HG03175 (cell line): Measurements from ENCODE around the gene OSBPL7.

Source experiments
- ATAC-seq: cut with Tn5 transposase; IDR thresholded peaks from one replicate; pipeline ENCODE4 v1.9.1; 2021; ENCODE audit warnings: mild to moderate bottlenecking, moderate library complexity; ENCODE audit not compliant: unreplicated experiment

OSBPL7 gene

GRCh38 chr17:47808036-47808829 lies 13.4 kb downstream of the OSBPL7 start:
- no peak for ATAC-seq

GRCh38 chr17:47807421-47807820 lies 14.2 kb downstream of the OSBPL7 start:
- no peak for ATAC-seq

DNA sequence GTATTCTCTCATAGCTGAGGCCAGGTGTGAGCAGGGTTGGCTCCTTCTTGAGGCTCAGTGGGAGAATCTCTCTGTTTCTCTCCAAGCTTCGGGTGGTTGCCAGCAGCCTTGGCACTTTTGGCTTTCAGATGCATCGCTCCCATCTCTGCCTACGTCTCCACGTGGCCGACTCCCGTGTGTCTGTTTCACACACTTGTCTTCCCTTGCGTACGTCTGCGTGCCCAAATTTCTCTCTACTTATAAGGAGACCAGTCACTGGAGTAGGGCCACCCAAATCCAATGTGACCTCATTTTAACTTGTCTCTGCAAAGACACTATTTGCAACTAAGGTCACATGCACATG lies 14.7 kb downstream of the OSBPL7 start:
- no peak for ATAC-seq

DNA sequence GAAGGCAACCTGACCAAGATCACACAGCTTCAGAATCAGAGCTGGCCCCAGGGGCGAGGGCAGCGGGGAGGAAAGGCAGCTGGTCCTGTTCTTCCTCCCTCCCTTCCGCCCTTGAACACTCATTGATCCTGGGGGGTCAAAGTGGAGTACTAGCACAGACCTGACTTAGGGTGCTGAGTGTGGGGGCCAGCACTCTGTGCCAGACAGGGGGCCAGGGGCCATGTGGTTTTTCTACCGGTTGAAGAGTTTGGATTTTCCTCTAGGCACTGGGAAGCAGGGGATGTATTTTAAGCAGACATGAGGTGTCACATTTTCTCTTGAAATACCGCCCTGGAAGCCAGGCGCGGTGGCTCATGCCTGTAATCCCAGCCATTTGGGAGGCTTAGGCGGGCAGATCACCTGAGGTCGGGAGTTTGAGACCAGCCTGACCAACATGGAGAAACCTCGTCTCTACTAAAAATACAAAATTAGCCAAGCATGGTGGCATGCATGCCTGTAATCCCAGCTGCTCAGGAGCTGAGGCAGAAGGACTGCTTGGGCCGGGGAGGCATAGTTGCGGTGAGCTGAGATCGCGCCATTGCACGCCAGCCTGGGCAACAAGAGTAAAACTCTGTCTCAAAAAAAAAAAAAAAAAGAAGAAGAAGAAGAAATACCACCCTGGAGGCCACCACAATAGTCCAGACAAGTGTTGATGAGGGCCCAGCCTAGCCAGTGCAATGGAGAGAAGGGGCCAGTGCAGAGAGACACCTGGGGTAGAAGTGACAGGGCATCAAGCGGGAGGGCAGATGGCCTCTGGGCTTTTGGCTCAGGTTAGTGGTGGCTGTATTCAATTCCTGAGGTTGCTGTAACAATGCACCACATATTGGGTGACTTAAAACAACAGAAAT lies 15.3 kb downstream of the OSBPL7 start:
- ATAC-seq = no peak

GRCh38 chr17:47804461-47804860 lies 17.1 kb downstream of the OSBPL7 start:
- no peak for ATAC-seq

GRCh38 chr17:47803751-47804150 lies 17.8 kb downstream of the OSBPL7 start:
- no peak for ATAC-seq

- ATAC-seq = no peak
Measured at GRCh38 chr17:47803201-47803600, 18.4 kb downstream of the OSBPL7 start.

- no peak for ATAC-seq
Measured at GRCh38 chr17:47802341-47803022, 19.1 kb downstream of the OSBPL7 start.

- no peak for ATAC-seq
Measured at GRCh38 chr17:47801906-47802305, 19.7 kb downstream of the OSBPL7 start.

GRCh38 chr17:47801176-47801765 lies 20.3 kb downstream of the OSBPL7 start:
- ATAC-seq = no peak

GRCh38 chr17:47800686-47801085 lies 20.9 kb downstream of the OSBPL7 start:
- no peak for ATAC-seq

- ATAC-seq = no peak
Measured at GRCh38 chr17:47797797-47798196, 23.8 kb downstream of the OSBPL7 start.

DNA sequence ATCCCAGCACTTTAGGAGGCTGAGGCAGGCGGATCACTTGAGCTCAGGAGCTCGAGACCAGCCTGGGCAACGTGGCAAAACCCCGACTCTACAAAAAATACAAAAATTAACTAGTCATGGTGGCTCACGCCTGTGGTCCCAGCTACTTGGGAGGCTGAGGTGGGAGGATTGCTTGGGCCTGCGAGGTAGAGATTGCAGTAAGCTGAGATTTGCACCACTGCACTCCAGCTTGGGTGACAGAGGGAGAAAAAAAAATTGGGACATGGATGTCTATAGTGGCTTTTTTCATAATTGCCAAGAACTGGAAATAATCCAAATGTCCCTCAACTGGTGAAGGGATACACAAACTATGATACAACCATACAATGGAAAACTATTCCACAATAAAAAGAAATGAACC lies 28.6 kb downstream of the OSBPL7 start:
- no peak for ATAC-seq

- ATAC-seq = no peak
Measured at GRCh38 chr17:47792457-47792856, 29.1 kb downstream of the OSBPL7 start.

DNA sequence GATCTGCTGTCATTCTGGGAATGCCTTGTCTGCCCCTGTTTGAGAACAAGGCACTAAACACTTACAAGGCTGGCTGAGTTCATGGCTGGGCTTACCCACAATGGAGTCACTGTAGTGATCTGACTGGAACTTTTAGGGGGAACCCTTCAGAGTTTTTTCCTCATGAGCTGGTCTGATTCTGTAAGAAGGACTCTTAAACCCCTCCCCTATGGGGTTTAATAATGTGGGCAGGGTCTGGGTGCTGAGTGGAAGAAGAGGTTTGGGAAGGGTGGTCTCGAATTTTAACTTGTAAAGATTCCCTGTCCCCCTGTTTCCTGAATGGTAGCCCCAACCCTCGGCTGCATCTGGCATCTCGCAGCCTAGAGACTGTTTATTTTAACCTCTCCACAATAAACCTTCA lies 30.6 kb downstream of the OSBPL7 start:
- ATAC-seq = no peak

- no peak for ATAC-seq
Measured at GRCh38 chr17:47789611-47790561, 31.7 kb downstream of the OSBPL7 start.

- no peak for ATAC-seq
Measured at GRCh38 chr17:47785538-47786123, 36.0 kb downstream of the OSBPL7 start.

DNA sequence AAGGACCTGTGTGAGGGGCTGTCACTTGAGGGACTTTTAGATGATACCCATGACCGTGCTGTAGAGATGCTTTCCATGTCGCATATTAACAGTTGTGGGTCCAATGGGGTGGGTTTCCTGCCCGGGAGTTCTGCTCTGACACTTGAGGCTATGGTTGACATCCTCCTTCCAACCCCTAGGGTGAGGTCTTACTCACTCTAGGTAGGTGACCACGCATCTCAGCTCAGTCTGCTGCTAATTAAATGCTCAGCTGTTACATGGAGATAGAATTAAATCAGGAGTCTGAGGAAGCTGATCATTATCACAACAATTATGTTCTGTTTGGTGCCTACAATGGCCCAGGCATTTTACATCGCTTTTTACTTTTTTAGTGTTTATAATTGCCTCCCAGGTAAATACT lies 40.2 kb downstream of the OSBPL7 start:
- no peak for ATAC-seq

GRCh38 chr17:47778184-47778635 lies 43.4 kb downstream of the OSBPL7 start:
- ATAC-seq = no peak
